HepG2 (cell line): ENCODE measurements around the gene CCDC88B. TPM values are rescaled to one million over a fixed set of nuclear protein-coding genes. Genes with fewer than 3 reads are reported as not detected.

Experiments used
- ATAC-seq: fragments of 200-7000 bp; cut with Tn5 transposase; 3 replicates; pipeline ENCODE4 v1.9.1; 2020; ENCODE audit warnings: mild to moderate bottlenecking, moderate library complexity
- BruUV-seq: library from RNA; stranded (reverse); fragments of 400-500 nt; replicated peaks from 2 replicates; lab custom pipeline; 2021; lab: Mats Ljungman, UMichigan
- CTCF ChIA-PET: fragments of 300-600 bp; formaldehyde crosslinking; extraction: SDS; loops from one replicate; lab custom pipeline; 2021; ENCODE audit warnings: low total read pairs, inconsistent platforms, low intra/inter-chr PET ratio; lab: Yijun Ruan, JAX
- POLR2A ChIA-PET: fragments of 350-600 bp; sonication (Branson Sonifier 250); formaldehyde crosslinking; loops from one replicate; lab custom pipeline; 2020; ENCODE audit warnings: antibody characterized with exemption, inconsistent platforms; lab: Yijun Ruan, JAX
- DNase-seq: peaks from one replicate; pipeline ENCODE4 v3.0.0-alpha.2; 2015; ENCODE audit warnings: low spot score
- FAIRE-seq: peaks from 3 replicates; lab custom pipeline; 2011; peaks lifted over from hg19 to GRCh38; lab: Jason Lieb, UNC
- H2AFZ ChIP-seq: one replicate; pipeline ENCODE4 v1.6.1; 2011; ENCODE audit warnings: low read length, inconsistent platforms
- H3K27ac ChIP-seq: fragments of 300-600 bp; 3 replicates; pipeline ENCODE4 v1.8.0; 2011; ENCODE audit warnings: mixed run types, mild to moderate bottlenecking, mixed read lengths, low read length, inconsistent platforms; ENCODE audit not compliant: insufficient read depth; ENCODE audit errors: extremely low read length
- H3K27me3 ChIP-seq, 2 experiments: fragments of 200-600 bp in 1 of 2; 2 replicates in 1 of 2; 3 replicates in 1 of 2; pipeline versions ENCODE4 v1.6.0 to v1.8.0; 2011; ENCODE audit warnings: low read length in 2 of 2, mild to moderate bottlenecking in 2 of 2, moderate library complexity in 2 of 2, inconsistent platforms in 1 of 2; ENCODE audit not compliant: insufficient read depth in 2 of 2, control insufficient read depth in 1 of 2
- H3K36me3 ChIP-seq, 2 experiments: fragments of 200-600 bp in 1 of 2; replicated peaks in 1 of 2; 2 replicates in 1 of 2; 3 replicates in 1 of 2; pipeline versions ENCODE4 v1.5.1 to v1.8.0; 2011; ENCODE audit warnings: low read length in 2 of 2, inconsistent platforms in 1 of 2; ENCODE audit not compliant: insufficient read depth in 2 of 2, control insufficient read depth in 1 of 2
- H3K4me1 ChIP-seq: 2 replicates; pipeline ENCODE4 v1.5.1; 2012; ENCODE audit warnings: low read length, inconsistent platforms; ENCODE audit not compliant: insufficient read depth
- H3K4me2 ChIP-seq: 2 replicates; pipeline ENCODE4 v1.6.0; 2011; ENCODE audit warnings: low read depth, low read length, inconsistent platforms
- H3K4me3 ChIP-seq, 3 experiments: fragments of 200-600 bp in 1 of 3; sonication (generic), shearing (Covaris generic) in 1 of 3; replicated peaks in 1 of 3; 2 replicates each; pipeline ENCODE4 v1.5.1; 2011 to 2016; ENCODE audit warnings: low read length in 3 of 3, inconsistent platforms in 2 of 3, low read depth in 2 of 3, mild to moderate bottlenecking in 2 of 3, control low read depth in 1 of 3, mixed read lengths in 1 of 3; ENCODE audit not compliant: insufficient read depth in 1 of 3
- H3K79me2 ChIP-seq: one replicate; pipeline ENCODE4 v1.6.1; 2011; ENCODE audit warnings: low read length, inconsistent platforms; ENCODE audit not compliant: insufficient read depth
- H3K9ac ChIP-seq: 2 replicates; pipeline ENCODE4 v1.6.0; 2011; ENCODE audit warnings: mild to moderate bottlenecking, low read depth, low read length, inconsistent platforms; ENCODE audit not compliant: insufficient read depth
- H3K9me3 ChIP-seq: 2 replicates; pipeline ENCODE4 v1.5.1; 2012; ENCODE audit warnings: mild to moderate bottlenecking, low read length
- H4K20me1 ChIP-seq: 2 replicates; pipeline ENCODE4 v1.6.0; 2011; ENCODE audit warnings: inconsistent platforms, mild to moderate bottlenecking, low read length, moderate library complexity; ENCODE audit not compliant: insufficient read depth
- HNF4G ChIP-seq, 2 experiments: sonication (generic) in 1 of 2; formaldehyde crosslinking in 1 of 2; IDR thresholded peaks; 2 replicates each; pipeline versions ENCODE4 v1.4.0 to v1.6.1; 2011 to 2020; ENCODE audit warnings: borderline replicate concordance in 2 of 2, low read depth in 2 of 2, mild to moderate bottlenecking in 2 of 2, low read length in 1 of 2, missing genetic modification reagents in 1 of 2, moderate library complexity in 1 of 2
- RAD51 ChIP-seq: fragments of 450-650 bp; IDR thresholded peaks from 2 replicates; pipeline ENCODE4 v1.6.1; 2016; ENCODE audit warnings: borderline replicate concordance
- SMARCC2 ChIP-seq: fragments of 450-650 bp; IDR thresholded peaks from 2 replicates; pipeline ENCODE4 v1.6.1; 2017; ENCODE audit warnings: antibody characterized with exemption, mild to moderate bottlenecking
- ZFYVE20 ChIP-seq: sonication (generic); formaldehyde crosslinking; IDR thresholded peaks from 2 replicates; pipeline ENCODE4 v1.8.0; 2023; ENCODE audit warnings: low read depth, mild to moderate bottlenecking, moderate library complexity, missing genetic modification reagents, borderline replicate concordance
- ZNF17 ChIP-seq: sonication (generic); formaldehyde crosslinking; IDR thresholded peaks from 2 replicates; pipeline ENCODE4 v1.5.0; 2020; ENCODE audit warnings: mild to moderate bottlenecking, missing genetic modification reagents
- WGBS: methylation state at CpG from one replicate; pipeline ENCODE4 v1.1.6; 2017; ENCODE audit warnings: low lambda C conversion rate; 5-methylcytosine and 5-hydroxymethylcytosine counted together
- in situ Hi-C: cut with HindIII; loops from 2 replicates; pipeline ENCODE4 v1.10.0; 2017; ENCODE audit warnings: low pct_unique_long_range_greater_than_20kb; ENCODE audit not compliant: extremely low pct_ligation_motif_present
- intact Hi-C: fragments of 100-400 bp; cut with micrococcal nuclease; formaldehyde crosslinking; loops from one replicate; pipeline ENCODE4 v1.10.0; 2022; ENCODE audit not compliant: unreplicated experiment
- polyA plus RNA-seq, 8 experiments: library from polyadenylated mRNA; depleted of rRNA in 3 of 8; stranded (reverse) in 7 of 8; unstranded in 1 of 8; fragments of >200 nt; fragmentation: Illumina TruSeq in 4 of 8; extraction: Trizol in 4 of 8; gene quantifications; 2 replicates each; pipeline versions ENCODE4 v1.2.1 to v1.2.3, GENCODE V29; 2011 to 2016; ENCODE audit warnings: low read depth in 4 of 8, missing spikeins in 1 of 8, mixed read lengths in 1 of 8; ENCODE audit not compliant: insufficient read depth in 1 of 8
- total RNA-seq, 5 experiments: library from RNA; depleted of rRNA; stranded (reverse); fragments of >200 nt; fragmentation: Illumina TruSeq; extraction: Trizol; gene quantifications; 2 replicates each; pipeline ENCODE4 v1.2.3, GENCODE V29; 2016; ENCODE audit warnings: low read depth in 1 of 5
- TF ChIP-seq, protein P1 (sequence below): sonication (generic); formaldehyde crosslinking; conservative IDR thresholded peaks from 2 replicates; pipeline ENCODE4 v1.4.0; 2020; ENCODE audit warnings: missing genetic modification reagents

CCDC88B gene
- total and polyA plus RNA-seq, 2 of the 13 experiments (the other 11 are each of a cell fraction or from before 2014, with no cell fraction given), result 3.6 to 4.8 TPM

DNA sequence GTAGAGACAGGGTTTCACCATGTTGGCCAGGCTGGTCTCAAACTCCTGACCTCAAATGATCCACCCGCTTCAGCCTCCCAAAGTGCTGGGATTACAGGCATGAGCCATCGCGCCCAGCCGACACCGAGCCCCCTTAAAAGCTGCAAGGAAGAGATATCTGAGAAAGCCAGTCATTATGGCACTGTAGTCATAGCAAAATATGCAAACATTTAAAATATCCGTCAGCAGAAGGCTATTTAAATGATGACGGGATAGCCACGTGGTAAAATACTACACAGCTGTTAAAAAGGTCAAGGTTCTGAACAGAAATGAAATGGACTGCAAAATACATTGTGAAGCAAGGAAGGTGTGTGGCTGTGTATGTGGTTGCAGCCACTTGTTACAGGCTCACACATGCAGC, 6.4 kb upstream of the CCDC88B start:
- Histone ChIP-seq H3K9ac (no peak overlapping the region), H3K4me1 (peaks cover 22% of the 10 kb centered on the region), H3K9me3 (no peaks in the 10 kb centered on the region), H2AFZ (no peak overlapping the region), H3K4me3 (no peak overlapping the region), H3K79me2 (no peaks in the 10 kb centered on the region), H3K36me3 (no peaks in the 10 kb centered on the region), H3K4me2 (no peak overlapping the region), H4K20me1 (no peaks in the 10 kb centered on the region), H3K27ac (no peak overlapping the region), H3K27me3 (peaks cover 3 to 11% of the 10 kb centered on the region in 2 experiments; a peak in 3 of 5 replicates)
- no peak for FAIRE-seq
- DNase-seq, result no peak
- 54% methylated on average over 8 of the region's 8 CpGs for WGBS
- no peak for ATAC-seq
- intact Hi-C loops, result no loop called here
- in situ Hi-C loops, result no loop called here
- ChIA-PET POLR2A (no interaction called here), CTCF (no interaction called here)
- TF ChIP-seq HNF4G (IDR thresholded peaks at IDR 0.05; ENCODE audit: borderline replicate concordance, low read depth, low read length), result no peak
- TF ChIP-seq HNF4G (CRISPR knock-in tag; IDR thresholded peaks at IDR 0.05; ENCODE audit: borderline replicate concordance, low read depth), result no peak
- TF ChIP-seq RAD51, result no peak
- no peak for TF ChIP-seq ZFYVE20 (CRISPR knock-in tag)
- no peak for TF ChIP-seq ZNF17 (CRISPR knock-in tag)
- no peak for TF ChIP-seq SMARCC2
- TF ChIP-seq, protein P1, sequence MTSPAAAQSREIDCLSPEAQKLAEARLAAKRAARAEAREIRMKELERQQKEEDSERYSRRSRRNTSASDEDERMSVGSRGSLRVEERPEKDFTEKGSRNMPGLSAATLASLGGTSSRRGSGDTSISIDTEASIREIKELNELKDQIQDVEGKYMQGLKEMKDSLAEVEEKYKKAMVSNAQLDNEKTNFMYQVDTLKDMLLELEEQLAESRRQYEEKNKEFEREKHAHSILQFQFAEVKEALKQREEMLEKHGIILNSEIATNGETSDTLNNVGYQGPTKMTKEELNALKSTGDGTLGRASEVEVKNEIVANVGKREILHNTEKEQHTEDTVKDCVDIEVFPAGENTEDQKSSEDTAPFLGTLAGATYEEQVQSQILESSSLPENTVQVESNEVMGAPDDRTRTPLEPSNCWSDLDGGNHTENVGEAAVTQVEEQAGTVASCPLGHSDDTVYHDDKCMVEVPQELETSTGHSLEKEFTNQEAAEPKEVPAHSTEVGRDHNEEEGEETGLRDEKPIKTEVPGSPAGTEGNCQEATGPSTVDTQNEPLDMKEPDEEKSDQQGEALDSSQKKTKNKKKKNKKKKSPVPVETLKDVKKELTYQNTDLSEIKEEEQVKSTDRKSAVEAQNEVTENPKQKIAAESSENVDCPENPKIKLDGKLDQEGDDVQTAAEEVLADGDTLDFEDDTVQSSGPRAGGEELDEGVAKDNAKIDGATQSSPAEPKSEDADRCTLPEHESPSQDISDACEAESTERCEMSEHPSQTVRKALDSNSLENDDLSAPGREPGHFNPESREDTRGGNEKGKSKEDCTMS, result no peak
- no TSS peak for BruUV-seq
